Osteocyte (in vitro differentiated cells): Measurements from ENCODE around the gene GGPS1. TPM values are rescaled to one million over a fixed set of nuclear protein-coding genes. Genes with fewer than 3 reads are reported as not detected.

Experiments used
- DNase-seq: peaks from one replicate; pipeline ENCODE4 v3.0.0; 2021; ENCODE audit warnings: mixed read lengths; ENCODE audit not compliant: unreplicated experiment; ENCODE audit errors: extremely low spot score
- H3K27ac Mint-ChIP-seq: one replicate; pipeline ENCODE4 v1.8.0; 2021; ENCODE audit warnings: mild to moderate bottlenecking, mixed read lengths; ENCODE audit not compliant: unreplicated experiment
- H3K27me3 Mint-ChIP-seq: one replicate; pipeline ENCODE4 v1.8.0; 2021; ENCODE audit warnings: mixed read lengths; ENCODE audit not compliant: unreplicated experiment
- H3K36me3 Mint-ChIP-seq: one replicate; pipeline ENCODE4 v1.8.0; 2021; ENCODE audit warnings: mixed read lengths; ENCODE audit not compliant: unreplicated experiment
- H3K4me1 Mint-ChIP-seq: one replicate; pipeline ENCODE4 v1.8.0; 2021; ENCODE audit warnings: mixed read lengths; ENCODE audit not compliant: unreplicated experiment
- H3K4me3 Mint-ChIP-seq: one replicate; pipeline ENCODE4 v1.8.0; 2021; ENCODE audit warnings: mild to moderate bottlenecking, moderate library complexity, mixed read lengths; ENCODE audit not compliant: unreplicated experiment
- H3K9me3 Mint-ChIP-seq: one replicate; pipeline ENCODE4 v1.8.0; 2021; ENCODE audit warnings: mixed read lengths; ENCODE audit not compliant: unreplicated experiment
- CTCF ChIP-seq: fragments of 200-600 bp; sonication (generic); IDR thresholded peaks from 2 replicates; pipeline ENCODE4 v1.5.0; 2021; ENCODE audit warnings: antibody characterized with exemption, mild to moderate bottlenecking, moderate library complexity
- total RNA-seq: library from RNA; stranded (reverse); gene quantifications from 2 replicates; pipeline ENCODE4 v1.2.1, GENCODE V29; 2021

GGPS1 gene
- total RNA-seq, 1 donor from 2014 or later: 37.1 TPM

GRCh38 chr1:235284231-235284769 is 44.1 kb upstream of the GGPS1 start:
- Mint-ChIP-seq H3K9me3 (no peaks in the 10 kb centered on the region), H3K27me3 (no peaks in the 10 kb centered on the region), H3K4me3 (no peak overlapping the region), H3K4me1 (peaks cover 12% of the 10 kb centered on the region), H3K27ac (no peak overlapping the region), H3K36me3 (no peaks in the 10 kb centered on the region)
- TF ChIP-seq CTCF: no peak
- DNase-seq: no peak

DNA sequence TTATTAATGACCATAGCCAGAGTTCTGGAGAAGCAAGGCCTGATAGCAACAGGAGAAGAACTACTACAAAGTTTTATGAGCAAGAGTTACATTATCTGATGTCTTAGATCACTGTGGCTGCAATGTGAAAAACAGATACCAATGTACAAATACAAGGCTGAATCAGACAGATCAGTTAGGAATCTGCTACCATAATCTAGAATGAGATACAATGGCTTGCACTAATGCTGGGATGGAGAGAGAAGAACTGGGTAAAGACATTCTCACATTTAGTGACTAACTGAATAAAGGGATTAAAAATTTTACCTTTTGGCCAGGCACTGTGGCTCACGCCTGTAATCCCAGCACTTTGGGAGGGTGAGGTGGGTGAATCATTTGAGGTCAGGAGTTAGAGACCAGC is 41.7 kb upstream of the GGPS1 start:
- Mint-ChIP-seq H3K4me3 (no peak overlapping the region), H3K27me3 (no peaks in the 10 kb centered on the region), H3K9me3 (no peaks in the 10 kb centered on the region), H3K36me3 (no peaks in the 10 kb centered on the region), H3K27ac (no peak overlapping the region), H3K4me1 (peaks cover 11% of the 10 kb centered on the region)
- no peak for DNase-seq
- no peak for TF ChIP-seq CTCF

GRCh38 chr1:235287208-235287882 is 41.0 kb upstream of the GGPS1 start:
- H3K27me3 Mint-ChIP-seq: no peaks in the 10 kb centered on the region
- no peak for TF ChIP-seq CTCF
- H3K4me1 Mint-ChIP-seq: peaks cover 12% of the 10 kb centered on the region
- no peaks in the 10 kb centered on the region for H3K9me3 Mint-ChIP-seq
- DNase-seq: no peak
- H3K27ac Mint-ChIP-seq: no peak overlapping the region
- H3K36me3 Mint-ChIP-seq: no peaks in the 10 kb centered on the region
- H3K4me3 Mint-ChIP-seq: no peak overlapping the region

DNA sequence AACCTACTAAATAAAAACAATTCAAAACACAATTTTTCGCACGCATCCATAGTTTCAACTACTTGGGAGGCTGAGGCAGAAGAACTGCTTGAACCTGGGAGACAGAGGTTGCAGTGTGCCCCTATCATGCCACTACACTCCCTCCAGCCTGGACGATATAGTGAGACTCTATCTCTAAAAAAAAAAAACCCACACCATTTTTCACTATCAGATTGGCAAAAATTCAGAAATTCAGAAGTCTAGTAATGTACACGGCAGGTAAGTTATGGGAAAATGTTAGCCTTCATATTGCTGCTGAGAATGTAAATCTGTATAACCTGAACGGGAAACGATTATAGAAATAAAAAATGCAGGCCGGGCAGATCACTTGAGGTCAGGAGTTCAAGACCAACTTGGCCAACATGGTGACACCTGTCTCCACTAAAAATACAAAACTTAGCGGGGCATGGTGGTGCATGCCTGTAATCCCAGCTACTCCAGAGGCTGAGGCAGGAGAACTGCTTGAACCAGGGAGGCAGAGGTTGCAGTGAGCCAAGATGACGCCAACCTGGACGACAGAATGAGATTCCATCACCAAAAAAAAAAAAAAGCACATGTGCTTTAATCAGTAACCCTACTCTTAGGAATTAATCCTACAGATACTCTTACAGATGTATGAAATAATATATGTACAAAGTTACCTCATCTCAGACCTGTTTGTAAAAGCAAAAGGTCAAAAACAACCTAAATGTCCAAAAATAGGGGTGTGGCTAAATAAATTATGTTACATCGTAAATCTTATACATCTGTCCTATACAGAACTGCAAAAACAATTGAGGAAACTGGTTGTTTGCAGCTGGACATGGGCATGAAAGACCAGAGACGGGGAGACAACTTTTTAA is 38.3 kb upstream of the GGPS1 start:
- peaks cover 14% of the 10 kb centered on the region for H3K4me1 Mint-ChIP-seq
- H3K27ac Mint-ChIP-seq: no peak overlapping the region
- no peaks in the 10 kb centered on the region for H3K27me3 Mint-ChIP-seq
- no peak for TF ChIP-seq CTCF
- no peaks in the 10 kb centered on the region for H3K36me3 Mint-ChIP-seq
- H3K4me3 Mint-ChIP-seq: no peak overlapping the region
- H3K9me3 Mint-ChIP-seq: no peaks in the 10 kb centered on the region
- DNase-seq: no peak
